Measurements from ENCODE around the gene NFE2L3.
"Not testable (repeated sequence)": the region's sequence is repeated elsewhere in the genome, so short reads cannot be mapped to it uniquely, and the experiment has no call there.

NFE2L3 gene

DNA sequence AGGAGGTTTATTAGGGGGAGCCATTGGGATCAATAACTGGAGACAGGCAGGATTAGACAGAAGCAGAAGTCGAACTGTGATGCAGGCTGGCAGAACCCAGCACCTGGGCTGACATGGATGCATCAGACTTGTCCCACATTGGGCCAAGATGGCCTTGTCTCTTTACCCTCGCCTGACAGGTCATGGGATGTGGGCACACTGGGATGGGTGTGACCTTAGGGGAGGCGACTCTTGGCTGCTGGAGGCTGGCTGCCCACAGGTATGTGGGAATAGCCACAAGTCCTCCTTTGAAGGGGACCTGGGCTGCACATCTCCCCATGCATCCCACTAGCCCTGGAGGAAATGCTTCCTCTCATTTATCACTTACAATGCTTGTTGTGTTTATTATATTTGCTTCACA is 17.3 kb downstream of the NFE2L3 start:
- no peak for DNase-seq

DNA sequence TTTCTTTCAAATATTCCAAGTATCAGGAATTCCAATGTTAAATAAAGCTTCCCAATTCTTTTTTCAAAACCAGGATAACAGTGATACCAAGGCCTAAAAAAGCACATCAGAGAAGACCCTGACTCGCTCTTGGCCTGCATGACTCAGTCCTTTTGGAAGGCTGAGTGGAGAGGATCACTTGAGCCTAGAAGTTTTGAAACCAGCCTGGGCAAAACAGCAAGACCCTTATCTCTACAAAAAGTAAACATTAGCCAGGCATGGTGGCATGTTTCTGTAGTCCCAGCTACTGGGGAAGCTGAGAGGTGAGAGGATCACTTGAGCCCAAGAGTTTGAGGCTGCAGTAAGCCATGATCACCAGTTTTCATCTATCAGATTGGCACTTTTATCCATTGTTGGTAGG is 18.7 kb downstream of the NFE2L3 start:
- DNase-seq: no peak

DNA sequence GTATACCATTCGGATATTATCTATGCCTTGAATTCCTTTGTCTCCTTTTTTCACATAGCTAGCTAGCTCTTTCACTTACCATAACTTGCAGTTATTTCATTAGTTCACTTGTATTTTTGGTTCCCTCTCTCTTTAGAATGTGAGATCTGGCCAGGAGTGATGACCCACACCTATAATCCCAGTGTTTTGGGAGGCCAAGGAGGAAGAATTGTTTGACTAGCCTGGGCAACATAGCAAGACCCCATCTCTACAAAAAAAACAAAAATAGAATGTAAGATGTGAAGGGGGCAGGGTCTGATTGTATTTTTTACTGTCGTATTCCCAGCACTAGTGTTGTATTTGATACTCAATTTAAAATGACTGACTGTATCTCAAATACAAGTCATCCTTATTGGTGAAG is 19.6 kb downstream of the NFE2L3 start:
- DNase-seq: no peak

DNA sequence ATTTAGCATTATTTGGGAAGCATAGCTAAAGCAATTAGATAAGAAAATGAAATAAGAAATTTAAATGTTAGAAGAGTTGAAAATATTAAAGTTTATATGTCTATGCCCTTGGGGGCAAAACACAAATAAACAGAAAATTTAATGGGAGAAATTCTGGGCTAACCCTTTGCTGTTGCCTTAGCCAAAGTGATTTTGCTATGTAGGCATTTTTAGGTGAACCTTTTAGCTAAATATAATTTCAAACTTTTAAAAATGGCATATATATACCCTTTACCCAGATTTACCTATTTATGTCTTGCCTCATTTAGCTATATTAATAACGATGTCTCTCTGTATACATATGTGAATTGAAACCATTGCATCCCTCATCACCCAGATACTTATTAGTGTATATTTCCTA is 20.1 kb downstream of the NFE2L3 start:
- DNase-seq: no peak

DNA sequence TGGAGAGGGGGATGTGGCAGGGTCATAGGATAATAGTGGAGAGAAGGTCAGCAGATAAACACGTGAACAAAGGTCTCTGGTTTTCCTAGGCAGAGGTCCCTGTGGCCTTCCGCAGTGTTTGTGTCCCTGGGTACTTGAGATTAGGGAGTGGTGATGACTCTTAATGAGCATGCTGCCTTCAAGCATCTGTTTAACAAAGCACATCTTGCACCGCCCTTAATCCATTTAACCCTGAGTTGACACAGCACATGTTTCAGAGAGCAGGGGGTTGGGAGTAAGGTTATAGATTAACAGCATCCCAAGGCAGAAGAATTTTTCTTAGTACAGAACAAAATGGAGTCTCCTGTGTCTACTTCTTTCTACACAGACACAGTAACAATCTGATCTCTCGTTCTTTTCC is 23.9 kb downstream of the NFE2L3 start:
- not testable (repeated sequence) for DNase-seq

DNA sequence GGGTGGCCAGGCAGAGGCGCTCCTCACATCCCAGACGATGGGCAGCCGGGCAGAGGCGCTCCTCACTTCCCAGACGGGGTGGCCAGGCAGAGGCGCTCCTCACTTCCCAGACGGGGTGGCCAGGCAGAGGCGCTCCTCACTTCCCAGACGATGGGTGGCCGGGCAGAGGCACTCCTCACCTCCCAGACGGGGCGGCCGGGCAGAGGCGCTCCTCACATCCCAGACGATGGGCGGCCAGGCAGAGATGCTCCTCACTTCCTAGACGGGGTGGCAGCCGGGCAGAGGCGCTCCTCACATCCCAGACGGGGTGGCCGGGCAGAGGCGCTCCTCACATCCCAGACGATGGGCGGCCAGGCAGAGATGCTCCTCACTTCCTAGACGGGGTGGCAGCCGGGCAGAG is 24.7 kb downstream of the NFE2L3 start:
- not testable (repeated sequence) for DNase-seq

DNA sequence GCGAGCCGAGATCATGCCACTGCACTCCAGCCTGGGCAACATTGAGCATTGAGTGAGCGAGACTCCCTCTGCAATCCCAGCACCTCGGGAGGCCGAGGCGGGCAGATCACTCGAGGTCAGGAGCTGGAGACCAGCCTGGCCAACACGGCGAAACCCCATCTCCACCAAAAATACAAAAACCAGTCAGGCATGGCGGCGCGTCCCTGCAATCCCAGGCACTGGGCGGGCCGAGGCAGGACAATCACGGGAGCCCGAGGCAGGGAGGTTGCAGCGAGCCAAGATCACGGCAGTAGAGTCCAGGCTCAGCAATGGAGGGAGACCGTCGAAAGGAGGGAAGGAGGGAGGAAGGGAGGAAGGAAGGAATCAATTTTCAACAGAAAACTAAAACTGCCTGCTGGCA is 25.3 kb downstream of the NFE2L3 start:
- DNase-seq: not testable (repeated sequence)

DNA sequence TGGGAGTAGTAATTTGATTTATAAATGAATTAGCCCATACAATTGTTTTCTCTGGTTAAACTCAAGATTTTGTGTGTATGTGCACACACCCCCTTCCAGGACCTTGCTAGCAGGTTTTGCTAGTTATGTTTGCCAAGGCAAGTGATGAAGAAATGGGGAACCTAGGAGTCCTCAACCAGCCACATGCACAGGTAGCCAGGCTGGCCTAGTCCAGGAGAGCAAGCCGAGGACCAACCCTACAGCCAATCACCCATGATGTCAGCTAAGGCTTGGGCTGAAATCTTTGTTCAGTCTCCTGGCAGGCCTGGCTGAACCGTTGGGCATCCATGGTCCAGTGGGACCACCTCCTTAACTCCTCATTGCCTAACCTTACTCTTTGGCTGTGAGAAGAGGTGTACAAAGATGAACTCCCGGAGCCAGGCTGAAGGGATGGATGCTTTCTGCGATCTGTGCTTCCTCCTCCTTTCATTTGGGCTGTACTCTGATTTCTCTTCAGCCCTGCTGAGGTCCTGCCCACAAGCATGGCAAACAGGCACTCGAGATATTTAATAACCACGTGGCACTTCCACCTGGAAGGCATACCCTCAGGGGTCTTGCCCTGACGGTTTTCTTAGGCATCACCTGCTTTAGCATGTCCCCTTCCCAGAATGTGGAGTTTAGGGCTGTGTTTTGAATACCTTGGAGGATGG is 26.4 kb downstream of the NFE2L3 start:
- DNase-seq: no peak

DNA sequence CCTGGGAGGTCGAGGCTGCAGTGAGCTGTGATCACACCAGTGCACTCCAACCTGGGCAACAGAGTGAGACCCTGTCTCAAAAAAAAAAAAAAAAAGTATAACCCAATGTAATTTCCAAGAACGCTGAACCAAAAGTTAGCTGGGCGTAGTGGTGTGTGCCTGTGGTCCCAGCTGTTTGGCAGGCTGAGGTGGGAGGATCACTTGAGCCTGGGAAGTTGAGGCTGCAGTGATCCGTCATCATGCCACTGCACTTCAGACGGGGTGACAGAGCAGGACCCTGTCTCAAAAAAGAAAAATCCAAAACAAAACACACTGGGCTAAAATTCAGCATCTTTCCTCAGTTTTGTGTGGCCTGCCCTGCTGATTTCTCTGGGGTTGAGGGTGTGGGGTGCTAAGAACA is 27.4 kb downstream of the NFE2L3 start:
- no peak for DNase-seq

DNA sequence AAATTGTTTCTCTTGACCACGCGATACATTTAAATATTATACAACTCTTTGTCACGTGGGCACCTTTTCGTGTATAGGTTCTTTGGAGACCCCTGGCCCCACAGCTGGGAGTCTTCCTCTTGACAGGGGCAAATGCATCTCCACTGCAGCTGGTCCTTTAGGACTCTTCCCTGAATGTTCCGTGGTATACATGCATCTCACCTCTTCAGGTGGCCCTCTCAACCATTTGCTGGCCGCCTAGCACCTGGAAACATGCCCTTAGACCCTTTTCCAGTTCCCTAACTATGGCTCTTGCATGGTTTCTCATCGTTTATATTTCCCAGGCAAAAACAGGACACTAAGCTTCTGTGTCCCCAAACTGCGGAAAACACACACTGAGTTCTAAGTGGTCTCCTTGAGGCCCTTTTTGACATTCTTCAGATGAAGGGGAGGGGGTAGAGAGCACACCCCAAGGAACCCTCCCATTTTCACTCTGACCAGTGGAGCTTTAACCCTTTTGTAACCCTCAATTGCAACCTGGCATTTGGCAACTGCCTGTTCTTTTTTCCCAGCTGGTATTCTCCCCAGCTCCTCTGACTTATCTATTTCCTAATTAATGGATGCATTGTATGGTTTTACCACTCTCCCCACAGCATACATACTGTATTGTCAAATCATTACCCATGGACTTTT is 28.0 kb downstream of the NFE2L3 start:
- DNase-seq: no peak

DNA sequence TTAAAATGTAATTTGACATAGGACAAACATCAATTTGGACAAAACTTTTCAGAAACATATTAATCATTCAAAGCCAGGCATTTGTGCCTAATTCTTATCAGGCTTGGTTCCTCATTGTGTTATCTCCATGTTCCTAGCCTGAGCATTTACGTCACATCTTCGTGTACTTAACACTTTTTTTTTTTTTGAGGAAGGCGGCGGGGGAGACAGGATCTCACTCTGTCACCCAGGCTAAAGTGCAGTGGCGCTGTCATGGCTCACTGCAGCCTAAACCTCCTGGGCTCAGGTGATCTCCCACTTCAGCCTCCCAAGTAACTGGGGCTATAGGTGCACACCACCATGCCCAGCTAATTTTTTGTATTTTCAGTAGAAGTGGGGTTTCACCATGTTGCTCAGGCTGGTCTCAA is 28.8 kb downstream of the NFE2L3 start:
- DNase-seq: no peak

DNA sequence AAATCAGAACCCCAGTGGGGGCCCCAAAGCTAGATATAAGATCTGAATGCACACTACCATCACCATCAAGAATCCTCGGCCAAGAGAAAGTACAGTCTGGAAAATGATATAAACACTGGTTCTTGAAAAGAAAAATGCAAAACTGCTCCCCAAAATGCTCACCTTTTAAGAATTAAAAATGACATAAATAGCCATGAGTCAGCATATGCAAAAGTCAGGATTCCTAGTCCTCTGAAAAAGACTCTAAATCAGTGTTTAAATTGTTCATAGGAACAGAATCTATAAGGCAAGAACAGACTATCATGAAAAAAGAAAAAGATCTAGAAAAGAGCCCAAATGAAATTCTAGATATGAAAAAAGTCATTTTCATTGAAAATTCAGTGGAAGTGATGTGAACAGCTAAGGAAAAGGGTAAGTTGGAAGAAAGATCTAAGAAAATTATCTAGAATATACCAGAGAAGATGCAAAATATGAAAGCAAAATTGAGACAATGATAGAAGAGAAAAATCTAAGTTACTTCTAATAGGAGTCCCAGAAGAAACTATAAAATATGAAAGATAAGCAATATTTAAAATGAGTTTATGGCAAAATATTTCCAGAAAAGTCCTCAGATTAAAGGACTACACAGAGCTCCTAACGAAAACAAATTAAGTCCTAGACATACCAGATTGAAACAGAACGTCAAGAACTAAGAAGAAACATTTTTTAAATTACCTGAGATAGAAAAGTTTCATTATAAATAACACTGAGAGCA is 29.7 kb downstream of the NFE2L3 start:
- DNase-seq: no peak

DNA sequence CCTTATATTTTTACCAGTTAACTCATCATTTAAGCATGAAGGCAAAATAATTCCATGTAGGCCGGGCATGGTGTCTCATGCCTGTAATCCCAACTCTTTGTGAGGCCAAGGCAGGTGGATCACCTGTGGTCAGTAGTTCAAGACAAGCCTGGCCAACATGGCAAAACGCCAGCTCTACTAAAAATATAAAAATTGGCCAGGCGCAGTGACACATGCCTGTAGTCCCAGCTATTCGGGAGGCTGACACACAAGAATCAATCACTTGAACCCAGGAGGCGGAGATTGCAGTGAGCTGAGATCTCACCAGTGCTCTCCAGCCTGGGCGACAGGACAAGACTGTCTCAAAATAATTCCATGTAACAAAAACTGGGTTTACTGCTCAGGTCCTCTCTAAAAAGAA is 30.3 kb downstream of the NFE2L3 start:
- DNase-seq: no peak

DNA sequence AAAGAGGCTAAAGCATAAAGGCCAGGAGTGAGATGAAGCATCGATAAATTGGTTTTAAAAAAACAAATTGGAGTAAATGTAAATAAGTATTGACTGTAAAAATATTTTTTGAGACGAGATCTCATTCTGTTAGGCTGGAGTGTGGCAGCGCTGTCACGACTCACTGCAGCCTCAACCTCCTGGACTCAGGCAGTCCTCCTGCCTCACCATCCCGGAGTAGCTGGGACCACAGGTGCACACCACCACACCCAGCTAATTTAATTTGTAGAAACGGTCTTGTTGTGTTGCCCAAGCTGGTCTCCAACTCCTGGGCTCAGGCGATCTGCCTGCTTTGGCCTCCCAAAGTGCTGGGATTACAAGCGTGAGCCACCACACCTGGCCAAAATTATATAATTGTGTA is 30.7 kb downstream of the NFE2L3 start:
- DNase-seq: no peak

DNA sequence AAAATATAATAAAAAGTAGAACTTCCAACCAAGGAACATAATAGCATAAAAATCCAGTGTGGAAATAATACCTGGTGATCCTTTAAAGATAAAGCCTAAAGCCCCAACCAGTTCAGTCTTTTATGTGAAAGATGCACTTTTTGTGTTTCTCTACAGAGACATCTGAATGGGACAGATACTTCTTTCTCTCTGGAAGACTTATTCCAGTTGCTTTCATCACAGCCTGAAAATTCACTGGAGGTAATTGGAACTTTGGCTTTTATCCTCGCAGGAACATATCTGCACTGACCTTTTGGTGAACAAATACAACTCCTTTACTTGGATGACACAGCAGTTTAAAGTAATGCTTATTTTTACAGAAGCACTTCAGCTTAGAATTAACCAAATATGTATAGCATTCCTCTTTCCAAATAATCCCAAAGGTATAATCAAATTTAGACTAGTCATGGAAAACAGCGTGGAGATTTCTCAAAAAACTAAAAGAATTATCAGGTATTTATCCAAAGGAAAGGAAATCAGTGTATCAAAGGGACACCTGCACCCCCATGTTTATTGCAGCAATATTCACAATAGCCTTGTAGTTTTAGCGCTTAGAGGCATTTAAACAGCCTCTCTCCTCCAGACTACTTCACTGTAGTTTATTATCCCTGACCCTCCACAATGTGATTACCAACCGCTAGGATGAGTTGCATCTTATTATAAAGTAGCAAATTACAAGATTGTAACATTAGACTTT is 31.7 kb downstream of the NFE2L3 start:
- no peak for DNase-seq

DNA sequence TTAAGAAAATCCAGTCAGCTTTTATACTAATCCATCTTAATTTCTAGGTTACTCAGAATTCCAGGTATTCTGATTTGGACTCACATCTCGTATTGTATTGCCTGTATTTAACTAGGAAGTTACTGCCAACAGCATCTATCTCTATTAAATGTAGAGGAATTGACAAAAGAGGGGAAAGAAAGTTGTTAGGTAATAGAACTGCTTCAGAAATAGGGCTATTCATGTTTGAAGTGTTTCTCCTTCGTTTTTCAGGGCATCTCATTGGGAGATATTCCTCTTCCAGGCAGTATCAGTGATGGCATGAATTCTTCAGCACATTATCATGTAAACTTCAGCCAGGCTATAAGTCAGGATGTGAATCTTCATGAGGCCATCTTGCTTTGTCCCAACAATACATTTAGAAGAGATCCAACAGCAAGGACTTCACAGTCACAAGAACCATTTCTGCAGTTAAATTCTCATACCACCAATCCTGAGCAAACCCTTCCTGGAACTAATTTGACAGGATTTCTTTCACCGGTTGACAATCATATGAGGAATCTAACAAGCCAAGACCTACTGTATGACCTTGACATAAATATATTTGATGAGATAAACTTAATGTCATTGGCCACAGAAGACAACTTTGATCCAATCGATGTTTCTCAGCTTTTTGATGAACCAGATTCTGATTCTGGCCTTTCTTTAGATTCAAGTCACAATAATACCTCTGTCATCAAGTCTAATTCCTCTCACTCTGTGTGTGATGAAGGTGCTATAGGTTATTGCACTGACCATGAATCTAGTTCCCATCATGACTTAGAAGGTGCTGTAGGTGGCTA is 32.5 kb downstream of the NFE2L3 start:
- DNase-seq: not testable (repeated sequence)

DNA sequence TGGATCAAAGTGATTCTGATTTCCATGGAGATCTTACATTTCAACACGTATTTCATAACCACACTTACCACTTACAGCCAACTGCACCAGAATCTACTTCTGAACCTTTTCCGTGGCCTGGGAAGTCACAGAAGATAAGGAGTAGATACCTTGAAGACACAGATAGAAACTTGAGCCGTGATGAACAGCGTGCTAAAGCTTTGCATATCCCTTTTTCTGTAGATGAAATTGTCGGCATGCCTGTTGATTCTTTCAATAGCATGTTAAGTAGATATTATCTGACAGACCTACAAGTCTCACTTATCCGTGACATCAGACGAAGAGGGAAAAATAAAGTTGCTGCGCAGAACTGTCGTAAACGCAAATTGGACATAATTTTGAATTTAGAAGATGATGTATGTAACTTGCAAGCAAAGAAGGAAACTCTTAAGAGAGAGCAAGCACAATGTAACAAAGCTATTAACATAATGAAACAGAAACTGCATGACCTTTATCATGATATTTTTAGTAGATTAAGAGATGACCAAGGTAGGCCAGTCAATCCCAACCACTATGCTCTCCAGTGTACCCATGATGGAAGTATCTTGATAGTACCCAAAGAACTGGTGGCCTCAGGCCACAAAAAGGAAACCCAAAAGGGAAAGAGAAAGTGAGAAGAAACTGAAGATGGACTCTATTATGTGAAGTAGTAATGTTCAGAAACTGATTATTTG is 33.3 kb downstream of the NFE2L3 start:
- DNase-seq: no peak

DNA sequence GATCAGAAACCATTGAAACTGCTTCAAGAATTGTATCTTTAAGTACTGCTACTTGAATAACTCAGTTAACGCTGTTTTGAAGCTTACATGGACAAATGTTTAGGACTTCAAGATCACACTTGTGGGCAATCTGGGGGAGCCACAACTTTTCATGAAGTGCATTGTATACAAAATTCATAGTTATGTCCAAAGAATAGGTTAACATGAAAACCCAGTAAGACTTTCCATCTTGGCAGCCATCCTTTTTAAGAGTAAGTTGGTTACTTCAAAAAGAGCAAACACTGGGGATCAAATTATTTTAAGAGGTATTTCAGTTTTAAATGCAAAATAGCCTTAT is 33.8 kb downstream of the NFE2L3 start:
- DNase-seq: no peak

DNA sequence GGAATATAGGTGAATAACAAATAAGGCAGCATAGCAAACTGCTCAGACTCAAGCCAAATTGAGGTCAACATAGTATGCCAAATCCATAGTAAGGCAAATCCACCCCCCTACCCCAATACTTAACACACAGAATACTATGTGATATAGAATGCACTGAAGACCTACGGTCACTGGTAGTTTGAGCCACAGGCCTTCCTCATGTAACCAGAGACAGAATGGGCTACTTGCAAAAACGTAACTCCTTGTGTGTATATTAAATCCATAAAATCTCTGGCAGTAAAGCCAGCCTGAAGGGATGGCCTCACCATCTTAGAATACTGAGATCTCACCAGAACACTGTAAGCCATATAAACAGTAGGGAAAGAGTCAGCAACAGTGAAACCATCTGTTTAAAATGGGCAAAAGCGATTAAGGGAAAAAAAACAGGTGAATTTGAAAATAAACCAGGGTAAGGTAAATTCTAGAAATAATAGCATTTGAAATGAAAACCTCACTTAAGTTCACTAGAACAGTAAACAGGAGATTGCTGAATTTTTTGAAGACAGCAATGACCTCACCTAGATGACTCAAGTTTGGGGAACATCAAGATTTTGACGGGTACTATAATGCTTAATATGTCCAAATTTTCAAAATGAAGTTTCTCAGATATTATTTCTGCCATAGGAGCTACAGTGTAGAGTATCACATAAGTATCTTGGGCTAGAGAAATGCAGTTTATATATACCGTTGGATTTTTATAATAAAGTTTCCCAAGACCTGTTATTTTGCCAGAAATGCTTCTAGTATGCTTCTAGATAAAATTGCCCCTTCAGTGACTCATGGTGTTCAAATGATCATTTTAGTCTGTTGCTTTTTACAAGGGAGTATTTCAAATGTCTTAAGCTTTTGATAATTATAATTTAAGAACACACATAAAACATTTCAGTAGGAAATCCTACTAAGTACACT is 34.6 kb downstream of the NFE2L3 start:
- DNase-seq: no peak

DNA sequence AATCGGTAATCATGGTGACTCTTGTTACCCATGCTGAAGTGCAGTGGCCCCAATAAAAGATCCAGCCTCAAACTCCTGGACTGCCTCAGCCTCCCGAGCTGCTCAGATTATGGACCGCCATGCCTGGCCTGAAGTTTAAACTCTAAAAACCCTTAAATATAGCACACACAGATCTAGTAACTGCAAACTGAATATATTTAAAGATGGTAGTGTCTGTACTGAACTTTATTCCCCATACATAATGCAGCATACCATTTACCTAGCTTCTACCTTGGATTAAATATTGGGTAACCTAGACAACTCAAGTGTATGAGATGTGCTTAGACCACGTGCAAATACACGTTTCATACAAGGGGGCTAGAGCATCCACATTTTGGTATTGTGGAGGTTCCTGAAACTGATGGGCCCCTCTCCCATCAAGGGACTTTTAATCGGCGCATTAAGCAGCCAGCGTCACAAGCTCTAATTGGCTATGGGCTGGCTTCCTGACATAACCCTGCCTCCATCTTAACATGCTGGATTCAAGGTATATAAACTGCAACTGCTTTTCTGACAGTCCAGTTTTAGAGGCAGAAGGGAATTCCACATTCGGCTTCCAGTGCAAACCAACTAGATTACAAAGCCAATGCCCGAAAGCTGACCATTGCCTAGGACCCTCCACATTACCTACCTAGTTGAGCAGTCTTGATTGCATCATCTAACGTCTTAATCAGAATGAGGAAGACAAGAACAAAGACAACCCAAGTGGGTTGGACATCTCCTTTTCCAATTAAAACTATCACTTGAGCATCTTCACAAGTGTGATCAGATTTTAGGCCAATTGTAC is 35.6 kb downstream of the NFE2L3 start:
- DNase-seq: peak; percentile 43

Data from SIG-M5 (cell line).